Measurements from ENCODE around the gene NTN1. TPM values are rescaled to one million over a fixed set of nuclear protein-coding genes. Genes with fewer than 3 reads are reported as not detected.

Gene NTN1
- total and polyA plus RNA-seq, 12 donors, result 0.12 to 0.84 (median 0.28) TPM

DNA sequence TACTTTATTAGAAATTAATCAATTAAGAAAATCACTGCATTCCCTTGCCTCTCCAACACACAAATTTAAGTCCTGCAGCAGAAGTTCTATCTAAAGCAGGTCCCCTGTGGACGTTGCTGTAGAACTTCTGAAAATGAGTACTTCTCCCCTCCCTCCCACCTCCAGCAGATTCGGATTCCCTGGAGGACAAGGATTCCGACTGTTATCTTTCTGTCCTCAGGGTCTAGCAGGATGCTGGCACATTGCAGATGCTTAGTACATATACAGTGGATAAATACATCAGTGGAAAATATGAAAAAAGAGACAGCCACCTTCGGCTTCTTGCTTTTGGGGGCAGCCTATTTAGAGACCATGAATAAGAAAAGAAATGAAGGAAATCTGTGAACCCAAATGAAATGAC, 32.1 kb downstream of the NTN1 start:
- 75 to 81% (median 76%) methylated on average over 4 of the region's 4 CpGs for WGBS, 4 donors
- no peaks in the 10 kb centered on the region for H3K36me3 ChIP-seq (replicated peaks in 1 of 2)
- no peak for DNase-seq
- no peak overlapping the region for H3K4me3 ChIP-seq
- H3K27ac ChIP-seq, result no peak overlapping the region
- intact Hi-C loops (cut with DNase I), result no loop called here
- no peaks in the 10 kb centered on the region for H3K27me3 ChIP-seq
- TF ChIP-seq, protein P1, sequence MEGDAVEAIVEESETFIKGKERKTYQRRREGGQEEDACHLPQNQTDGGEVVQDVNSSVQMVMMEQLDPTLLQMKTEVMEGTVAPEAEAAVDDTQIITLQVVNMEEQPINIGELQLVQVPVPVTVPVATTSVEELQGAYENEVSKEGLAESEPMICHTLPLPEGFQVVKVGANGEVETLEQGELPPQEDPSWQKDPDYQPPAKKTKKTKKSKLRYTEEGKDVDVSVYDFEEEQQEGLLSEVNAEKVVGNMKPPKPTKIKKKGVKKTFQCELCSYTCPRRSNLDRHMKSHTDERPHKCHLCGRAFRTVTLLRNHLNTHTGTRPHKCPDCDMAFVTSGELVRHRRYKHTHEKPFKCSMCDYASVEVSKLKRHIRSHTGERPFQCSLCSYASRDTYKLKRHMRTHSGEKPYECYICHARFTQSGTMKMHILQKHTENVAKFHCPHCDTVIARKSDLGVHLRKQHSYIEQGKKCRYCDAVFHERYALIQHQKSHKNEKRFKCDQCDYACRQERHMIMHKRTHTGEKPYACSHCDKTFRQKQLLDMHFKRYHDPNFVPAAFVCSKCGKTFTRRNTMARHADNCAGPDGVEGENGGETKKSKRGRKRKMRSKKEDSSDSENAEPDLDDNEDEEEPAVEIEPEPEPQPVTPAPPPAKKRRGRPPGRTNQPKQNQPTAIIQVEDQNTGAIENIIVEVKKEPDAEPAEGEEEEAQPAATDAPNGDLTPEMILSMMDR (IDR thresholded peaks at IDR 0.05), result no peak
- no peak for TF ChIP-seq POLR2A (IDR thresholded peaks at IDR 0.05)
- no peaks in the 10 kb centered on the region for H3K4me1 ChIP-seq (replicated peaks in 1 of 2)
- no peaks in the 10 kb centered on the region for H3K9me3 ChIP-seq (replicated peaks in 1 of 3)

DNA sequence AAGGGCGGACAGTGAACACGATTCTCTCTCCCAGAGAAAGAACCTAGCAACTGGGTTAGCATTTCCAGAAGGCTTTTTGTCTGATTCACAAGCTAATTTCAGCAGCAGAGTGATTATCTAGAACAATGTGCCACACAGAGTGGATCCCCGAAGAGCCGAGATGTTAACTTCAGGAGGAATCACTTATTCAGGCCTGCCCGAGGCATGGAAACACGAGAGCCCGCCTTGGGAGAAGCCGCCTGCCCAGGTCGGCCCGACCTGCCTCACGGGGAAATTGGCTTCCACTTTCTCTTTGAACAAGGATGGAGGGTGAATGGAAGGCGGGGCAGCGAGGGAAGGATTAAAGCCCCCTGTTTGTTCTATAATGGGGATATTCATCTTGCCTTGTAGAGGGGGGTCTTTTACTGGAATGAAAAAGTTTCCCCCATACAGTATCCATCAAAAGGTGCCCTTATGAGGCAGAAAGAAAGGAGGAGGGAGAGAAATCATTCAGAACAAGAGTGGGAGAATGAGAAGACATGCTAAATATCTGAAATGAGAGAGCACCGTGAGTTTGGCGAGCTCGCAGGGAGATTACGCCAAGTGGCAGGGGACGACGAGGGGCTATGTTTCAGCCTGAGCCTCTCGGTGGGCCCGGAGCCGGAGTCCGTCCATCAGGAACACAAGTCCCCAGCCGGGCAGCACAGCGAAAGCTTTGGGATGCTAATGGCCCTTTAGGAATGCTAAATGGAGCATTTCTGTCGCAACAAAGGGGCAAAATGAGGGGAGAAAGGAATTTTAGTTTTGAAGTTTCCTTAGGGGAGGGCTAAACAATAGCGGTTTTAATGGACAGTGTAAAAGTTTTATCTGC, 33.0 kb downstream of the NTN1 start:
- H3K27ac ChIP-seq, result no peak overlapping the region
- no peak overlapping the region for H3K4me3 ChIP-seq
- intact Hi-C loops (cut with DNase I), result no loop called here
- no peaks in the 10 kb centered on the region for H3K4me1 ChIP-seq (replicated peaks in 1 of 2)
- TF ChIP-seq, protein P1 (IDR thresholded peaks at IDR 0.05), result no peak
- TF ChIP-seq POLR2A (IDR thresholded peaks at IDR 0.05), result no peak
- no peaks in the 10 kb centered on the region for H3K27me3 ChIP-seq
- no peak for DNase-seq
- 65 to 74% (median 69%) methylated on average over 26 to 27 of the region's 27 CpGs for WGBS, 4 donors
- no peaks in the 10 kb centered on the region for H3K36me3 ChIP-seq (replicated peaks in 1 of 2)
- H3K9me3 ChIP-seq (replicated peaks in 1 of 3), result no peaks in the 10 kb centered on the region

DNA sequence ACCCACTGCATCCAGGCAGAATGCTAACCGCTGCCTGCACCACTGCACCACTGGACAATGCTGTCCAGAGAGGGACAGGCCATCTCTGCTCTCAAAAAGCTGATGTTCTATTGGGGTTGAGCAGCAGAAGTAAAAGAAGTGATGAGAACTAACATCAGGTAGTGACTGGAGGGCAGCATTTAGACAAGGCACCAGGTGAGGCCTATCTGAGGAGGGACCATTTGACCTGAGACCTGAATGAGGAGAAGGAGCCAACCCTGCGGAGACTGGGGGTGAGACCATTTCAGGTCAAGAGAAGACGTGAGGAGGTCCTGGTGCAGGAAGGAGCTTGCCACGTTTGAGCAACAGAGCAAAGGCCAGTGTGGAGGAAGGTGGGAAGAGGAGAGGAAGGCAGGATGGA, 34.0 kb downstream of the NTN1 start:
- Histone ChIP-seq H3K27me3 (no peaks in the 10 kb centered on the region), H3K36me3 (replicated peaks in 1 of 2) (no peaks in the 10 kb centered on the region), H3K9me3 (replicated peaks in 1 of 3) (no peaks in the 10 kb centered on the region), H3K4me3 (no peak overlapping the region), H3K27ac (no peak overlapping the region), H3K4me1 (replicated peaks in 1 of 2) (no peaks in the 10 kb centered on the region)
- no peak for DNase-seq
- intact Hi-C loops (cut with DNase I), result no loop called here
- TF ChIP-seq POLR2A (IDR thresholded peaks at IDR 0.05), result no peak
- TF ChIP-seq, protein P1 (IDR thresholded peaks at IDR 0.05), result no peak
- WGBS, 4 donors, result 79 to 85% (median 83%) methylated on average over 4 of the region's 4 CpGs

DNA sequence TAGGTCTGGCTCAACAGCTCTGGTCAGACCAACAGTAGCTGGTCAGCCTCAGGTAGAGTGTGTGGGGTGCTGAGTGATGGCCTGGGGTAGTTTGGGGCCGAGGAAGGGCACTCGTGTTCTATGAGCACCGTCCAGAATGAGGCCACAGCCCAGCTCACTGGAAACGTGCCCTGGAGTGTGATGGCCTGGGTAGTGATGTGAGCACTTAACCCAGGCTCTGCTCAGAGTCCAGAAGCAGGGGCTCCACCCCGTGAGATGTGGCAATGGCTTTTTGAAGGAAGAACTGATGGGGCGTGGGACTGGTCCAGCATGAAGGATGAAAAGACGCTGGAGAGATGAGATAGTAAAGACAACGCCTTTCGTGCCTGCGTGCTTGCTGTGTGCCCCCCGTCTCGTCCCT, 35.3 kb downstream of the NTN1 start:
- intact Hi-C loops (cut with DNase I), result no loop called here
- 63 to 82% (median 77%) methylated on average over 9 to 12 of the region's 12 CpGs for WGBS, 4 donors
- TF ChIP-seq POLR2A (IDR thresholded peaks at IDR 0.05), result no peak
- TF ChIP-seq, protein P1 (IDR thresholded peaks at IDR 0.05), result no peak
- Histone ChIP-seq H3K4me1 (replicated peaks in 1 of 2) (no peaks in the 10 kb centered on the region), H3K27ac (no peak overlapping the region), H3K4me3 (no peak overlapping the region), H3K27me3 (no peaks in the 10 kb centered on the region), H3K9me3 (replicated peaks in 1 of 3) (no peaks in the 10 kb centered on the region), H3K36me3 (replicated peaks in 1 of 2) (no peaks in the 10 kb centered on the region)
- no peak for DNase-seq

All from adrenal gland (tissue), 12 donors.